CD4-positive, alpha-beta T cell treated with Interleukin-15 for 4 hours (primary cell): ENCODE data around the gene SURF6.
"Not testable (repeated sequence)": the region's sequence is repeated elsewhere in the genome, so short reads cannot be mapped to it uniquely, and the experiment has no call there.

Source experiments
- DNase-seq: peaks from one replicate; pipeline ENCODE4 v3.0.0-alpha.2; 2020; ENCODE audit warnings: low spot score

Gene SURF6

GRCh38 chr9:133327021-133327420, 9.0 kb downstream of the SURF6 start:
- DNase-seq, result not testable (repeated sequence)

GRCh38 chr9:133323991-133324703, 11.8 kb downstream of the SURF6 start:
- no peak for DNase-seq

GRCh38 chr9:133323211-133323610, 12.8 kb downstream of the SURF6 start:
- DNase-seq, result no peak

DNA sequence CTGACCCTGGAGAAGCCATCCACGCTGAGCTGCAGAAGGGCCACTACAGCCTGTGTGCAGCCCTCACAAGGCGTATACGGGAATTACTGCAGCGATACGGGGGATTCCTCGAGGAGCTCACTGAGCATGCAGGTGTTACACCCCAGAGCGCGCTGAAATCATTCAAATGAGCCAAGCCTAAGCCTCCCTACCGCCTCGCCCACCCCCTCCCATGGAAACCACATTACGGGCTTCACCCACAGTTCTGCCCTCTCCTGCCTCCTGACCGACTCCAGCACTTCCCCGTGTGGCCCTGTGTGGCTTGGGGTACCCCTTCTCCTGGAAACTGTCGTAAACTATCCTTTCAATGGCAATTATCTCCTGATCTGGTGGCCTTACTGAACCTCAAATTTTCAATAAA, 13.3 kb downstream of the SURF6 start:
- DNase-seq, result no peak

DNA sequence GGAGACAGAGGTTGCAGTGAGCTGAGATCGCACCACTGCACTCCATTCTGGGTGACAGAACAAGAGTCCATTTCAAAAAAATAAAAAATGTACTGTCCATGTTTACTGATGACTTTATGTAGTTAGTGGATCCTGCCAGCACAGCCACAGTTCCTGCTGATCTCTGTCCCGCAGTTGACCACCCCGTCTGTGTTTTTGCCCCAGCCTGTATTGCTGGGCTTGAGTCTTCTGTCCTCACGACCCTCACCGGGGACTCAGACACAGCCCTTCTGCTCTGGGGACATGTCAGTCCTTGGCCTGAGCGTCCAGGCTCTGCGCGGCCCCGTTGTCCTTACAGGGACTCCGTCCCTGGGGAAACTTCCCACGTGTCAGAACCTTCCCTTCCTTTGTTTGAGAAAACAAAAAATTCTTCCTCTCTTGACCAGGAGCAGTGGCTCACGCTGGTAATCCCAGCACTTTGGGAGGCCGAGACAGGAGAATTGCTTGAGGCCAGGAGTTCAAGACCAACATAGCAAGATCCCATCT, 14.5 kb downstream of the SURF6 start:
- DNase-seq, result no peak

- no peak for DNase-seq
Measured at GRCh38 chr9:133320421-133320881, 15.5 kb downstream of the SURF6 start.

- DNase-seq, result not testable (repeated sequence)
Measured at GRCh38 chr9:133317551-133317950, 18.4 kb downstream of the SURF6 start.

DNA sequence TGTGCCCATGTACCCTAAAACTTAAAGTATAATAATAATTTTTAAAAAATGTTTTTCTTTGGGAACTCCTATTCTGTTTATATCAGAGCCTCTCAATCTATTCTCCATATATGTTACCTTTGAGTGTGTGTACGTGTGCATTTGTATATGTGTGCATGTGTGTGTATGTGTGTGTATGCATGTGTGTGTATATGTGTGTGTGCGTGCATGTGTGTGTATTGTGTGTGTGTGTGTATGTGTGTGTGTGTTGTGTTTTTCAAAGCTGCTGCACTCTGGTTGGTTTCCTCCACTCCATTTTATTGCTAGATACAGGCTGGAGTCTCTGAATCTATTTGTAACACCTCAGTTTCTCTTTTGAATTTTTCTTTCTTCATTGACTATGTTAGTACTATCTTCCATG, 20.0 kb downstream of the SURF6 start:
- no peak for DNase-seq

GRCh38 chr9:133309608-133310007, 26.4 kb downstream of the SURF6 start:
- no peak for DNase-seq

GRCh38 chr9:133307301-133307700, 28.7 kb downstream of the SURF6 start:
- no peak for DNase-seq

DNA sequence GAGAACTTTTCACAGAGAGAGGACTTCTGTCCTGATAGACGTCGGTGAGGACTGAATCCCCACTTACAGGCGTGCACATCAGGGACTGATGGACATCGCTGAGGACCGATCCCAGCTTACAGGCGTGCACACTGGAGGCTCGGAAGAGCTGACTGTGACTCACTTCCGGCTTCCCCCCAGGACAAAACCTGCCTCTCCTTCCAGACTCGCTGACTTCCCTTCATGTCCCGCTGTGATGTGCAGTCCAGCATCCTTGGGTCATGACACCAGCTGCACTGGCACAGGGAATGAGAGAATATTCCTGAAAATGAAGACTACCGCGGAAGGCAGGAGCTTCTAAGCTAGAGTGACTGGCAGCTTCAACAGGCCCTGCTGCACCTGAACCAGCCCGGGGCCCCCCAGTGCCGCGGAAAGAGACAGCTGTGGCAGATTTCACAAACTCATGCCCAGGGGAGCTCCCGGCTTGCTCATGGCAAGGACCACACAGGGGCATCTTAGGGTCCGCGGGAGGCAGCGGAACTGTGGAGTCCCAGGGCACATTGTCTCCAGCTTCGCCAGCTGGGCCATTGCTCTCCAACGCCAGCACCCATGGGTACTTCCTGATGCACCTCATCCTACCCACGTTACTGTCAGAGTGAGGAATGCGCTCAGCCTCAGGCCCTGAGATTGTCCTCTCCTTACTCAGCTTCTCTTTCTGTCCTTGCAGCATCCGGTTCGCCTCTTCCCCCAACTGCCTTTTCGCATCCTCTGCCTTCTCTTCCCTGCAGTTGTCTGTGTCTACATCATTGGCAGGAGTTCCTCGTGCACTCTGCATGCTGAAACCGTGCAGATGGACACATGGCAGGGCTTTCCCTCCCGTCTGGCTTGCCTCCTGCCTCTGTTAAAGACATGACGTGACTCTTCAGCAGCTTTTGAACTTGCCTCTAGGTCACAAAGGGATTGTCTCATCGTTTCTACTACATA, 29.5 kb downstream of the SURF6 start:
- DNase-seq, result no peak

DNA sequence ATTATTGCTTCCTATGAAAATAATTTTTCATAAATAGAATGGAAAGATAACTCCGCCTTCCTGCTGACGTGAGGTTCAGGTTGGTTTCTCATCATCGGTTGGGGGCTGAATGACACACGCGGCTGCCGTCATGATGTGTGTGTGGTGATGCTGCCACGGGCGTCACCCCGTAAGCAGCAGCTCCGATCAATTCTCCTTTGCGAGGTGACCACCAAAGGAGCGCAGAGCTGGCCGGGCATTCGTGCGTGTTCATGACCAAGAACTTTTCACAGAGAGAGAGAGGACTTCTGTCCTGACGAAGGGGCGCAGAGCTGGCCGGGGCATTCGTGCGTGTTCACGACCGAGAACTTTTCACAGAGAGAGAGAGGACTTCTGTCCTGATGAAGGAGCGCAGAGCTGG, 30.3 kb downstream of the SURF6 start:
- no peak for DNase-seq

DNA sequence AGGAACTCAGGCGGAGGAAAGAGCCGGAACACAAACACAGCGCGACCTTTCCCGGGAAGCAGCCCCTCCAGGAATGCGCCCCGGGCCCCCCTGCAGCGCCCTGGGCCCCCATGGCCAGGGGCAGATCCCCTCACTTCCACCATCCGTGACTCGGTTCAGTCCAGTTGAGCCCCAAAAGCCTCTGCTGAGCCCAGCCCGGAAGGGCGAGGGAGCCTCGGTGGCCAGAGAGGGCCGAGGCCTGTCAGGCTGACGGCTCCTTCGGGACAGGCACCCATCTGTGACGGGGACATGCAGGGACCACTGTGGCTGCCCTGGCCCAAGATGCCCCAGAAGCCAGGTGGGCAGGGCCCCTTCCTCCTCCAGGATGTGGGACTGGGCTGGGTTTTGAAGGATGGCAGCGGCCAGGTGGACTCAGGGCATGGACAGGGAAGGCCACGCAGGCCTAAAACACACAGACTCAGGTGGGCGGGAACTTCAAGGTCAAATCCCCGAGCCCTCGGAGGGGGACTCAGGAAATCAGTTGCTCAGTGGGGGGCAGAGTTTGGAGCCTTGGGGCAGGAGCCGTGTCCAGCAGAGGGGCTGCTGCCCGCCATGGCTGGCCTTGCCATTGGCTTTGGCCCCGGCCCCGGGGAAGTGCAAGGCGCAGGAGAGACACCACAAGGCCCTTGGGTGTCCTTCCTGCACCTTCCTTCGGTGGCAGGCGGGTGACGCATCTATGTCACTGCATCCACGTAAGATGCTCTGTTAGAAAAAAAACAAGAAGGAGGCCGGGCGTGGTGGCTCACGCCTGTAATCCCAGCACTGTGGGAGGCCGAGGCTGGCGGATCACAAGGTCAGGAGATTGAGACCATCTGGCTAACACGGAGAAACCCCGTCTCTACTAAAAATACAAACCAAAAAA, 31.3 kb downstream of the SURF6 start:
- DNase-seq, result no peak

DNA sequence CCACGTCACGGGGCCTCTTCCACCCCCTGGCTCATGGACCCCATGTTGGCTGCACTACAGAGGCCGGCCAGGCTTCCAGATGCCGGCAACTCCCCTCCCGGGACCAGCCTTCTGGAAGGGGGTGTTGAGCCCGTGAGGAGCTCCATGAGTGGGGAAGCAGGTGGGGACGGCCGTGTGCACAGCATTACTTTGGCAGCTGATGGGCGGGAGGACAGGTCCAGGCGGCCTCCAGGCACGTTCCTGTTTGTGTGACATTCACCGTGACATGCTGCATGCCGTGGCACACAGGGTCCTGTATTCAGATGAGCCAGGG, 31.9 kb downstream of the SURF6 start:
- no peak for DNase-seq

GRCh38 chr9:133303266-133304157, 32.5 kb downstream of the SURF6 start:
- no peak for DNase-seq

DNA sequence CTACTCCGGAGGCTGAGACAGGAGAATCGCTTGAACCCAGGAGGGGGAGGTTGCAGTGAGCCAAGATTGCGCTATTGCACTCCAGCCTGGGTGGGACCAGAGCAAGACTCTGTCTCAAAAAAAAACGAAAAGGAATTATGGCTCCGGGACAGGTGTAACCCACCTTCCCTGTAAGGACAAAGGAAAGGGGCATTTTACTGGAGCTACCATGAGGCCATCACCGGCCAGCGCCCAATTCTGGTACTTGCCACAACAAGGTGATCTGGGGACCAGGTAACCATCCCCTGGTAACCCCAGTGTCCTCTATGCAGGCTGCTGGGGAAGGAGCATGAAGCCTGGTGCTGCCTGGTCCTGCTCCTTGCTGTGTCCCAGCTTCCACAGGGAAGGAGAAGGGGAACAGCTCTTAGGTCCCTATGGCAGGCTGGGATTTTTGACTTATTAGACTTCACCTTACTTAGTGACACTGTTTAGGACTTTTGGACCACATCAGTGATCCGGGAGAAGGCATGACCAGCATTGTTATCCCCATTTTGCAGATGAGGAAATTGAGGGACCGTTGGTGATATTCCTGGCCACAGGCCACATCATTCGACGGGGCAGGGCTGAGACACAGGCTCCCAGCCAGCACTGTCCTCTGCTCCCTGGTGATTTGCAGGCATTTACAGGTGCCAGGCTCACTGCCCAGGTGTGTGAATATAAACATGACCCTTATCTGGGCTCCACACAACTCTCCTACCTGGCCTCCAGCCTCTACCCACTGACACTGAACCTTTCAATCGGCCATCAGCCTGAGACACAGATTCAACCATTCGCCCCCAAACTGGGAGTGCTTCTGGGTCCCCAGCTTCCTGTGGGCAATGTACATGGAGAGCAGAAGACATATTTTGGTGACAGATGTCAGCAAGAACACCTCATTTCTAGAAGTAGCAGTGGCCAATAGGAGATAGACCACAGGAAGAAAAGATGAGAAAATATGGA, 34.4 kb downstream of the SURF6 start:
- no peak for DNase-seq

GRCh38 chr9:133299996-133300395, 36.0 kb downstream of the SURF6 start:
- DNase-seq, result not testable (repeated sequence)

DNA sequence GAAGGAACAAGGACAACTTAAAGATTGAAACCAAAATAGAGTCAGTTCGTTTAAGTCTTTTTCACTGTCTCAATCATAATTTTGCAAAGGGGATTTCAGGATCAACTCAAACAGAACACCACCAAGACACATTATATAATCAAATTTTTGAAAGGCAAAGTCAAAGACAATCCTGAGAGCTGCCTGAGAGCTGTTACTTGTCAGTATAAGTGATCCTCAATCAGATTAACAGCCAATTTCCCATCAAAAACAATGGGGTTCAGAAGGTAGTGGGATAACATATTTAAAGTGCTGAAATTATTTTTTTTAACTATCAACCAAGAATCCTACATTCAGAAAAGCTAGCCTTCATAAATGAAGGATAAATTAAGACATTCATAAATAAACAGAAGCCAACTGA, 41.7 kb downstream of the SURF6 start:
- DNase-seq, result no peak

DNA sequence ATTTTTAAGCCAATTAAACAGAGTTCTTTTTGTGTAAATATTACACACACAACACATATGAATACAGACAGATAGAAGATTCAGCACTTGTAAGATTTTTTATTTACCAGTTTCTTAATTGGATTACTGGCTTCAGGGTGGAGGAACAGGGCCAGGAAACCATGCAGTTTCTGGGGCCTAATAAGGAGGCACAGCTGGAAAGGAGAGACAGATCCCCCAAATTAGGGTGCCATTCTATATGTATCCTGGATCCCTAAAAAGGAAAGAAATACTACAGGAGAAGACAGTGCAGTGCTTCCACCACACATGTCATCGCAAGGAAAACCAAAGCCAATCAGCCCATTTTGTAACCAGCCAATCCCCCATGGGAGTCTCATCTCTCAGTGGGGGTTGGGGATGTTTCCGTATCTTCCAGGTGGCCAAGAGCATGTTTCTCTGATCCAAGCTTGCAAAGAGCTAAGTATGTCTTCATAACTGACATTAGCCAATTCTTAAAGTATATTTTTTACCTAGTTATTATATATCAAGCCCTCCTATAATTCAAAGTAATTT, 45.2 kb downstream of the SURF6 start:
- DNase-seq, result no peak
